A549 treated with AZD2906 at 1 μM for 4 hours (cell line): ENCODE results near the gene KCNN2. TPM values are rescaled to one million over a fixed set of nuclear protein-coding genes. Genes with fewer than 3 reads are reported as not detected.

ENCODE experiments used
- total RNA-seq: library from RNA; stranded (reverse); fragments of 200-300 nt; extraction: Qiagen RNA extraction; gene quantifications from 5 replicates; pipeline ENCODE4 v1.2.3, GENCODE V29; 2022

The KCNN2 gene
- total RNA-seq, result 0.07 to 0.20 TPM (median 0.16 TPM) in 5 replicates

GRCh38 chr5:114361724-114362196 lies at the start of gene KCNN2:
Gene KCNN2 (plus strand): TSS chr5:114362070. CDS start chr5:114362140, 70 bp downstream.

